HL-60 (cell line): ENCODE results near the gene FUCA2.

Experiments used
- CTCF ChIP-seq: IDR thresholded peaks from one replicate; pipeline ENCODE4 v1.5.1; 2011; ENCODE audit warnings: low read length, control low read depth, inconsistent platforms; ENCODE audit not compliant: insufficient read depth
- GABPA ChIP-seq: IDR thresholded peaks from 2 replicates; pipeline ENCODE4 v1.6.1; 2012; ENCODE audit warnings: low read depth
- POLR2AphosphoS5 ChIP-seq: IDR thresholded peaks from 2 replicates; pipeline ENCODE4 v1.6.1; 2012; ENCODE audit warnings: low read depth
- SPI1 ChIP-seq: IDR thresholded peaks from 2 replicates; pipeline ENCODE4 v1.6.1; 2012; ENCODE audit warnings: low read depth, mild to moderate bottlenecking, borderline replicate concordance

- peak; percentile 51 for TF ChIP-seq CTCF
- TF ChIP-seq GABPA: no peak
- TF ChIP-seq SPI1: no peak; the same call in 1 of the 2 replicates
- TF ChIP-seq POLR2AphosphoS5: no peak
Measured at GRCh38 chr6:143536866-143537691, 25.6 kb upstream of the FUCA2 start.
